ENCODE data around the gene PNRC1. TPM values are rescaled to one million over a fixed set of nuclear protein-coding genes. Genes with fewer than 3 reads are reported as not detected.
"Not testable (repeated sequence)": the region's sequence is repeated elsewhere in the genome, so short reads cannot be mapped to it uniquely, and the experiment has no call there.

The PNRC1 gene
- total RNA-seq, 2 donors from 2014 or later: 217 to 297 TPM

DNA sequence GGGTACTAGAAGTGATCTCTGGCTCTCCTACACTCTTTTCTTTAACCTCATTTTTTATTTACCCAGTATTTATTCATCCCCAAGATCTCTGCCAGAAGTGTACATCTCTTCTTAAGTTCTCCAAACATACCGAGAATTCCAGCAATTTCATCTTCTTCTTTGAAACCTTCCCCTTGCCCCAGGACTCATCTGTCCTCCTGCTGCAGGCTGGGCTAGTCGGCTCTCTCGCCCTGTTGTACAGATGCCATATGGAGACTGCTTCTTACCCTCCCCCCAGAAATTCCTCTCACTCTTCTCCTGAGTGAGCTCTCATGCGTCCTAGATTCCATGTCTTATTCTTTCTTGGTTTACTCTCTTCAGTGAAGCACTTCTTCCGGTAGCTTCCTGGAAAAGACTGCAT lies 21.9 kb upstream of the PNRC1 start:
- ATAC-seq (ENCODE audit: insufficient number of reproducible peaks, low FRiP score, low read depth): no peak
- TF ChIP-seq, protein P1, sequence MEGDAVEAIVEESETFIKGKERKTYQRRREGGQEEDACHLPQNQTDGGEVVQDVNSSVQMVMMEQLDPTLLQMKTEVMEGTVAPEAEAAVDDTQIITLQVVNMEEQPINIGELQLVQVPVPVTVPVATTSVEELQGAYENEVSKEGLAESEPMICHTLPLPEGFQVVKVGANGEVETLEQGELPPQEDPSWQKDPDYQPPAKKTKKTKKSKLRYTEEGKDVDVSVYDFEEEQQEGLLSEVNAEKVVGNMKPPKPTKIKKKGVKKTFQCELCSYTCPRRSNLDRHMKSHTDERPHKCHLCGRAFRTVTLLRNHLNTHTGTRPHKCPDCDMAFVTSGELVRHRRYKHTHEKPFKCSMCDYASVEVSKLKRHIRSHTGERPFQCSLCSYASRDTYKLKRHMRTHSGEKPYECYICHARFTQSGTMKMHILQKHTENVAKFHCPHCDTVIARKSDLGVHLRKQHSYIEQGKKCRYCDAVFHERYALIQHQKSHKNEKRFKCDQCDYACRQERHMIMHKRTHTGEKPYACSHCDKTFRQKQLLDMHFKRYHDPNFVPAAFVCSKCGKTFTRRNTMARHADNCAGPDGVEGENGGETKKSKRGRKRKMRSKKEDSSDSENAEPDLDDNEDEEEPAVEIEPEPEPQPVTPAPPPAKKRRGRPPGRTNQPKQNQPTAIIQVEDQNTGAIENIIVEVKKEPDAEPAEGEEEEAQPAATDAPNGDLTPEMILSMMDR (IDR thresholded peaks at IDR 0.05): no peak

DNA sequence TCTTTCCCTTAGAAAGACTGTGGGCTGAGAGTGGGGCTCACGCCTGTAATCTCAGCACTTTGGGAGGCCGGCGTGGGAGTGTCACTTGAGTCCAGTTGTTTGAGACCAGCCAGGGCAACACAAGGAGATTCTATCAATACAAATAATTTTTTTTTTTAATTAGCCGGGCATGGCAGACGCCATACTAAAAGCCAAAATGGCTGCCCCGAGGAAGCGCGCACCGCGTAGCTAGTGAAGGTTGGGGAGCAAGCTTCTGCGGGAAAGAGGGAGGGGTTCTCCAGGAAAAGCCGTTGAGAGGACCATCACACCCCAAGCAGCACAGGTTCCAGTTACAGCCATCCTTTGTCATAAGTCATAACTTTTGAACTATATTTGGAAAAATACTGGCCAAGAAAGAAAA lies 21.3 kb upstream of the PNRC1 start:
- Histone ChIP-seq H3K36me3 (no peaks in the 10 kb centered on the region), H3K4me3 (no peak overlapping the region), H3K27ac (no peak overlapping the region), H3K27me3 (replicated peaks; ENCODE audit: insufficient read depth) (no peaks in the 10 kb centered on the region), H3K9me3 (no peaks in the 10 kb centered on the region), H3K4me1 (ENCODE audit: control insufficient read depth in 1 of 2, low read depth in 2 of 2) (no peaks in the 10 kb centered on the region)
- ATAC-seq (ENCODE audit: insufficient number of reproducible peaks, low FRiP score, low read depth) (no peak), DNase-seq (ENCODE audit: low spot score) (no peak)
- TF ChIP-seq, protein P1 (IDR thresholded peaks at IDR 0.05): no peak

More for the DNA sequence above, 21.9 kb upstream of the PNRC1 start:
- Histone ChIP-seq H3K4me3 (no peak overlapping the region), H3K36me3 (no peaks in the 10 kb centered on the region), H3K4me1 (ENCODE audit: control insufficient read depth in 1 of 2, low read depth in 2 of 2) (no peaks in the 10 kb centered on the region), H3K27me3 (replicated peaks; ENCODE audit: insufficient read depth) (no peaks in the 10 kb centered on the region), H3K27ac (no peak overlapping the region), H3K9me3 (no peaks in the 10 kb centered on the region)
- DNase-seq (ENCODE audit: low spot score): no peak

DNA sequence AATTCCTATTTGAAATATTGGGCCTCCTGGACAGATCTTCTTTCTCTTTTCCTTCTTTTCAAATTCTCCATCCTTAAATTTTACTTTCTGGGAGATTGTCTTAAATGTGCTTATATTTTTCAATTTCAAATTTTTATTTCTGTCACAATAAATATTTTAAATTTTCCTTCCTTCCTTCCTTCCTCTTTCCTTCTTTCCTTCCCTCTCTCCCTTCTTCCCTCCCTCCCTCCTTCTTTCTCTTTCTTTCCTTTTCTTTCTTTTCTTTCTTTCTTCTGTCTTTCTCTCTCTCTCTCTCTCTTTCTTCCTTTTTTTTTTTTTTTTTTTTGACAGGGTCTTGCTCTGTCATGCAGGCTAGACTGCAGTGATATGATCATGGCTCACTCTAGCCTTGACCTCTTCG lies 16.7 kb upstream of the PNRC1 start:
- Histone ChIP-seq H3K4me1 (ENCODE audit: control insufficient read depth in 1 of 2, low read depth in 2 of 2) (no peaks in the 10 kb centered on the region), H3K27ac (no peak overlapping the region), H3K27me3 (replicated peaks; ENCODE audit: insufficient read depth) (no peaks in the 10 kb centered on the region), H3K4me3 (no peak overlapping the region), H3K9me3 (no peaks in the 10 kb centered on the region), H3K36me3 (no peaks in the 10 kb centered on the region)
- DNase-seq (ENCODE audit: low spot score): no peak
- no peak for ATAC-seq (ENCODE audit: insufficient number of reproducible peaks, low FRiP score, low read depth)
- TF ChIP-seq, protein P1 (IDR thresholded peaks at IDR 0.05): no peak

DNA sequence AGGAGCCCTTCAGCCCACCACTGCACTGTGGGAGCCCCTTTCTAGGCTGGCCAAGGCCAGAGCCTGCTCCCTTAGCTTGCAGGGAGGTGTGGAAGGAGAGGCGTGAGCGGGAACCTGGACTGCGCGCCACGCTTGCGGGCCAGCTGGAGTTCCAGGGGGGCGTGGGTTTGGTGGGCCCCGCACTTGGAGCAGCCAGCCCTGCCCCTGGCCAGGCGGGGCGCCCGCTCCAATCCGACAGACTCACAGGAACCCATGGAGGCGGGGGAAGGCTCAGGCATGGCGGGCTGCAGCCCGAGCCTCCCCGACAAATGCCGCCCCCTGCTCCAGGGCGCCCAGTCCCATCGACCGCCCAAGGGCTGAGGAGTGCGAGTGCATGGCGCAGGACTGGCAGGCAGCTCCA lies 15.6 kb upstream of the PNRC1 start:
- H3K27me3 ChIP-seq (replicated peaks; ENCODE audit: insufficient read depth); H3K36me3 ChIP-seq; H3K27ac ChIP-seq; DNase-seq (ENCODE audit: low spot score); H3K4me3 ChIP-seq; H3K9me3 ChIP-seq; ATAC-seq (ENCODE audit: insufficient number of reproducible peaks, low FRiP score, low read depth); H3K4me1 ChIP-seq (ENCODE audit: control insufficient read depth in 1 of 2, low read depth in 2 of 2): not testable (repeated sequence)

DNA sequence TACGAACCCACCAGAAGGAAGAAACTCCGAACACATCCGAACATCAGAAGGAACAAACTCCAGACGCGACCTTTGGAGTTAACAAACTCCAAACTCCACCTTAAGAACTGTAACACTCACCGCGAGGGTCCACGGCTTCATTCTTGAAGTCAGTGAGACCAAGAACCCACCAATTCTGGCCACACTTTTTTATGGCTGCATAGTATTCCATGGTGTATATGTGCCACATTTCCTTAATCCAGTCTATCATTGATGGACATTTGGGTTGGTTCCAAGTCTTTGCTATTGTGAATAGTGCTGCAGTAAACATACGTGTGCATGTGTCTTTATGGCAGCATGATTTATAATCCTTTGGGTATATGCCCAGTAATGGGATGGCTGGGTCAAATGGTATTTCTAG lies 14.4 kb upstream of the PNRC1 start:
- H3K27me3 ChIP-seq (replicated peaks; ENCODE audit: insufficient read depth); H3K4me1 ChIP-seq (ENCODE audit: control insufficient read depth in 1 of 2, low read depth in 2 of 2); ATAC-seq (ENCODE audit: insufficient number of reproducible peaks, low FRiP score, low read depth); DNase-seq (ENCODE audit: low spot score); H3K27ac ChIP-seq; H3K4me3 ChIP-seq; H3K9me3 ChIP-seq; H3K36me3 ChIP-seq: not testable (repeated sequence)

DNA sequence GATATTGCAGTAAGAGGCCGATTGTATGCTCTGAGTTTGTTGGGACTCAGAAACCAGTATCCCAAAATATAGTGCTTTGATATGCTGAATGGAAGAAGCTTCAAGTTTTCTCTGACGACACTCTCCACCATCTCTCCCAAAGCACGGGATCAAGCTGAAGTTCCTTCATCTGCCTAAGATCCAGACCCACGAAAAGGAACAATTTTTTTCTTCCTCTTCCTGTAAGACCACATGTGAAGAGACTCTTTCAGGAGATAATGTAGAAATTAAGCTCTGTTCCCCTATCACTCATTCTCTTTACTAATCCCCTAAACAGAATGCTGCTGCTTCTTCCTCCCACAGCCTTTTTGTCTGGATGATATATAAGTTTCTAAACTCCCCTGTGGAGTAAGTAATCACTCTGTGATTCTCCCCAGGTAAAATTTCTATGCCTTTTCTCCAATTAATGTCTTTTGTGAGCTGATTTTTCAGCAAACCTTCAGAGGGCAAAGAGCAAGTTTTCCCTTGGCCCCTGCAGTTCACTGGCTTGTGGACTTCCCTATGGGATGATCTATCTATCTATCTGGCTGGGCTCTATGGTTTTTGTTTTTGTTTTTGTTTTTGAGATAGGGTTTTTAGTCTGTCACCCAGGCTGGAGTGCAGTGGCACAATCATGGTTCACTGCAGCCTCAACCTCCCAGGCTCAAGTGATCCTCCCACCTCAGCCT lies 13.5 kb upstream of the PNRC1 start:
- H3K27ac ChIP-seq: no peak overlapping the region
- H3K9me3 ChIP-seq: no peaks in the 10 kb centered on the region
- ATAC-seq (ENCODE audit: insufficient number of reproducible peaks, low FRiP score, low read depth) (no peak), DNase-seq (ENCODE audit: low spot score) (no peak)
- TF ChIP-seq, protein P1 (IDR thresholded peaks at IDR 0.05): no peak
- no peaks in the 10 kb centered on the region for H3K27me3 ChIP-seq (replicated peaks; ENCODE audit: insufficient read depth)
- H3K4me3 ChIP-seq: no peak overlapping the region
- H3K36me3 ChIP-seq: no peaks in the 10 kb centered on the region
- H3K4me1 ChIP-seq (ENCODE audit: control insufficient read depth in 1 of 2, low read depth in 2 of 2): no peaks in the 10 kb centered on the region

Measured in thoracic aorta (tissue), 2 donors.